Mesothelial cell of epicardium (in vitro differentiated cells): ENCODE measurements around the gene CCT5. TPM values are rescaled to one million over a fixed set of nuclear protein-coding genes. Genes with fewer than 3 reads are reported as not detected.
A peak's percentile ranks its signal among the peaks of the same experiment; 100 is the strongest.
"Not testable (repeated sequence)": the region's sequence is repeated elsewhere in the genome, so short reads cannot be mapped to it uniquely, and the experiment has no call there.

ENCODE experiments used
- DNase-seq, 2 experiments: peaks; one replicate each; pipeline ENCODE4 v3.0.0; 2021; ENCODE audit warnings: low spot score in 2 of 2; ENCODE audit not compliant: unreplicated experiment in 2 of 2
- H3K27ac Mint-ChIP-seq: 2 replicates; pipeline ENCODE4 v1.8.0; 2021; ENCODE audit warnings: mixed read lengths
- H3K27me3 Mint-ChIP-seq: 2 replicates; pipeline ENCODE4 v1.8.0; 2021; ENCODE audit warnings: low read depth, mixed read lengths
- H3K36me3 Mint-ChIP-seq: 2 replicates; pipeline ENCODE4 v1.8.0; 2021; ENCODE audit warnings: mixed read lengths
- H3K4me1 Mint-ChIP-seq: 2 replicates; pipeline ENCODE4 v1.8.0; 2021; ENCODE audit warnings: mixed read lengths
- H3K4me3 Mint-ChIP-seq: 2 replicates; pipeline ENCODE4 v1.8.0; 2021; ENCODE audit warnings: mild to moderate bottlenecking, moderate library complexity, mixed read lengths
- H3K9me3 Mint-ChIP-seq: 2 replicates; pipeline ENCODE4 v1.8.0; 2021; ENCODE audit warnings: mixed read lengths
- CTCF ChIP-seq: fragments of 200-600 bp; sonication (generic); IDR thresholded peaks from one replicate; pipeline ENCODE4 v1.5.0; 2021; ENCODE audit warnings: antibody characterized with exemption; ENCODE audit not compliant: unreplicated experiment
- total RNA-seq: library from RNA; stranded (reverse); gene quantifications from 3 replicates; pipeline ENCODE4 v1.2.1, GENCODE V29; 2021

Gene CCT5
- total RNA-seq, 1 donor from 2014 or later: 141 TPM

- Mint-ChIP-seq H3K36me3 (peaks cover 7% of the 10 kb centered on the region), H3K27me3 (no peaks in the 10 kb centered on the region), H3K4me1 (peaks cover 27% of the 10 kb centered on the region), H3K27ac (peak overlapping the region; percentile 95), H3K4me3 (peak overlapping the region; percentile 89), H3K9me3 (no peaks in the 10 kb centered on the region)
- no peak for TF ChIP-seq CTCF
- no peak for DNase-seq
Measured at GRCh38 chr5:10306806-10307205, 56.7 kb downstream of the CCT5 start.

- Mint-ChIP-seq H3K4me1 (peaks cover 28% of the 10 kb centered on the region), H3K27ac (peak within 1 kb of the TSS; percentile 95), H3K4me3 (peak within 1 kb of the TSS; percentile 89), H3K27me3 (no peaks in the 10 kb centered on the region), H3K36me3 (peaks cover 7% of the 10 kb centered on the region), H3K9me3 (no peaks in the 10 kb centered on the region)
- peak; percentile 36 to 68 for DNase-seq
- TF ChIP-seq CTCF: no peak
Measured at GRCh38 chr5:10307206-10308148, 57.4 kb downstream of the CCT5 start, which contains the start of gene CMBL. TSS of gene CMBL (minus strand) at chr5:10307902. CDS start at chr5:10290762, 17,140 bp downstream.

- Mint-ChIP-seq H3K4me3 (peak overlapping the region; percentile 51), H3K27ac (no peak overlapping the region), H3K9me3 (no peaks in the 10 kb centered on the region), H3K4me1 (peaks cover 28% of the 10 kb centered on the region), H3K27me3 (no peaks in the 10 kb centered on the region), H3K36me3 (peaks cover 3% of the 10 kb centered on the region)
- no peak for DNase-seq
- TF ChIP-seq CTCF: no peak
Measured at GRCh38 chr5:10308844-10309243, 58.8 kb downstream of the CCT5 start.

GRCh38 chr5:10310066-10310779 lies 60.1 kb downstream of the CCT5 start:
- Mint-ChIP-seq H3K4me3 (no peak overlapping the region), H3K9me3 (no peaks in the 10 kb centered on the region), H3K4me1 (peaks cover 28% of the 10 kb centered on the region), H3K36me3 (no peaks in the 10 kb centered on the region), H3K27me3 (no peaks in the 10 kb centered on the region), H3K27ac (peak overlapping the region; percentile 82)
- DNase-seq: no peak
- TF ChIP-seq CTCF: no peak

- not testable (repeated sequence) for H3K9me3 Mint-ChIP-seq, H3K36me3 Mint-ChIP-seq, H3K4me3 Mint-ChIP-seq, H3K27me3 Mint-ChIP-seq, DNase-seq
- H3K27ac Mint-ChIP-seq: peak overlapping the region; percentile 82
- peaks cover 27% of the 10 kb centered on the region for H3K4me1 Mint-ChIP-seq
Measured at GRCh38 chr5:10310835-10311570, 60.9 kb downstream of the CCT5 start.
